Retinal pigment epithelial cell (primary cell): ENCODE measurements around the gene COPZ1.
"Not testable (repeated sequence)": the region's sequence is repeated elsewhere in the genome, so short reads cannot be mapped to it uniquely, and the experiment has no call there.

Source experiments
- DNase-seq: peaks from one replicate; pipeline ENCODE4 v3.0.0-alpha.2; 2010; ENCODE audit warnings: low read depth
- H3K4me3 ChIP-seq: 2 replicates; pipeline ENCODE4 v1.5.1; 2011; ENCODE audit warnings: mild to moderate bottlenecking, low read length, control low read depth, moderate library complexity
- CTCF ChIP-seq: conservative IDR thresholded peaks from 2 replicates; pipeline ENCODE4 v1.5.1; 2011; ENCODE audit warnings: low read depth, low read length, control low read depth, inconsistent platforms

COPZ1 gene

GRCh38 chr12:54349036-54349435 is 24.1 kb downstream of the COPZ1 start:
- TF ChIP-seq CTCF: no peak
- DNase-seq: no peak
- H3K4me3 ChIP-seq: no peak overlapping the region

- H3K4me3 ChIP-seq: no peak overlapping the region
- no peak for DNase-seq
- no peak for TF ChIP-seq CTCF
Observed at GRCh38 chr12:54349679-54350078, 24.7 kb downstream of the COPZ1 start.

GRCh38 chr12:54350743-54351142 is 25.8 kb downstream of the COPZ1 start:
- no peak for DNase-seq
- no peak overlapping the region for H3K4me3 ChIP-seq
- no peak for TF ChIP-seq CTCF

- no peak for TF ChIP-seq CTCF
- H3K4me3 ChIP-seq: no peak overlapping the region
Observed at GRCh38 chr12:54351341-54351740, 26.4 kb downstream of the COPZ1 start.

DNA sequence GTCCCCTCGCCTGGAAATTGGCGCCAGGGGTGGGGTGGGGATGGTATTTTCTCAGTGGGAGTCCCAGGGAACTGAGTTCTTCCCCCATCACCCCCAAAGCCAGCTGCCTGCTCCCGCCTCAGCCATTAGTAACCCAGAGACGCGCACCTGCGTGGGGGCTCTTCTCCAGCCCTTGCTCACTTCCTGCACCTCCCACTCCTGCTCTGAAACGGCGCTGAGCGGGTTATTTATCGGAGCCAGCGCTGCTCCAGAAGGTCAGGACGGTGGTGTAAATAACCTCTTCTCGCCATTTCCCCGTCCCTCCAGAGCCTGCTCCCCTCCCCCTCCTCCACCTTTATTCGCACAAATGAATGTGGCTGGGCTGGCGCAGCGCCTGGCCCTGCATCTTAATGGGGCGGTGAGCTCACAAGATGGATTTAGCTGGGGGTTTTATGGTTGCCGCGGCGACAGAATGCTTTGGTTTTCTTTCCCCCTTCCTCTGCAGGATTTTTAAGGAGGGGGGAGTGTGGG is 27.1 kb downstream of the COPZ1 start:
- no peak for TF ChIP-seq CTCF
- DNase-seq: no peak
- H3K4me3 ChIP-seq: peak overlapping the region; percentile 41

More at GRCh38 chr12:54351341-54351740, 26.4 kb downstream of the COPZ1 start:
- DNase-seq: no peak

GRCh38 chr12:54352891-54353874 is 28.3 kb downstream of the COPZ1 start:
- no peak for TF ChIP-seq CTCF
- no peak overlapping the region for H3K4me3 ChIP-seq
- DNase-seq: no peak

GRCh38 chr12:54354271-54354670 is 29.3 kb downstream of the COPZ1 start:
- DNase-seq, H3K4me3 ChIP-seq: not testable (repeated sequence)
